GM12874 (cell line): ENCODE data around the gene ESAM.

Experiments
- TF ChIP-seq, protein P1 (sequence below): IDR thresholded peaks from 2 replicates; pipeline ENCODE4 v1.5.1; 2011; ENCODE audit warnings: low read depth, mild to moderate bottlenecking, control low read depth, low read length, moderate library complexity; ENCODE audit not compliant: insufficient read depth

Gene ESAM, protein sequence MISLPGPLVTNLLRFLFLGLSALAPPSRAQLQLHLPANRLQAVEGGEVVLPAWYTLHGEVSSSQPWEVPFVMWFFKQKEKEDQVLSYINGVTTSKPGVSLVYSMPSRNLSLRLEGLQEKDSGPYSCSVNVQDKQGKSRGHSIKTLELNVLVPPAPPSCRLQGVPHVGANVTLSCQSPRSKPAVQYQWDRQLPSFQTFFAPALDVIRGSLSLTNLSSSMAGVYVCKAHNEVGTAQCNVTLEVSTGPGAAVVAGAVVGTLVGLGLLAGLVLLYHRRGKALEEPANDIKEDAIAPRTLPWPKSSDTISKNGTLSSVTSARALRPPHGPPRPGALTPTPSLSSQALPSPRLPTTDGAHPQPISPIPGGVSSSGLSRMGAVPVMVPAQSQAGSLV

DNA sequence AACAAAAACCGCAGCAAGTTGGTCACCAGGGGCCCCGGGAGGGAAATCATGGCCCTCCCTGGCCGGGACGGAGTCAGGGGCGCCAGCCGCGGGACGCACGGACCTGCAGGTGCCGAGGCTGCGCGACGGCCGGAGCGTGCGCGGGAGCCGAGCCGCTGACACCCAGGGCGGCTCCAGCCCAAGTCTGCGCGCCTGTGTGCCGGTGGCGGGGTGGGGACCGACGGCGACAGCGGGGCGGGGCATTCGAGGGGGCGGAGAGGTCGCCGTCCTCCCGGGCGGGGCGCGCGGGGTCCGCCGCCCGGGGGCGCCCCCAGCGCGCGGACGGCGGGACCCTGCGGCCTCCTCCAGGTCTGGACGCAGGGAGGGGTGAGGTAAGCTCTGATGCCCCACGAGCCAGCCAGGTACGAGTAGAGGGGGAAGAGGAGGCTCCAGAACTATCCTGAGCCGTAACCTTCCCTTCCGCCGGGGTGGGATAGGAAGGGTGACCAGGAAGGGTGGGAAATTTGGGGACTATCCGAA is at the start of gene ESAM:
ESAM (minus strand) TSS at position 186 of the 519 bp plus-strand sequence; CDS start at position 50, 136 bp downstream.
- TF ChIP-seq, protein P1, sequence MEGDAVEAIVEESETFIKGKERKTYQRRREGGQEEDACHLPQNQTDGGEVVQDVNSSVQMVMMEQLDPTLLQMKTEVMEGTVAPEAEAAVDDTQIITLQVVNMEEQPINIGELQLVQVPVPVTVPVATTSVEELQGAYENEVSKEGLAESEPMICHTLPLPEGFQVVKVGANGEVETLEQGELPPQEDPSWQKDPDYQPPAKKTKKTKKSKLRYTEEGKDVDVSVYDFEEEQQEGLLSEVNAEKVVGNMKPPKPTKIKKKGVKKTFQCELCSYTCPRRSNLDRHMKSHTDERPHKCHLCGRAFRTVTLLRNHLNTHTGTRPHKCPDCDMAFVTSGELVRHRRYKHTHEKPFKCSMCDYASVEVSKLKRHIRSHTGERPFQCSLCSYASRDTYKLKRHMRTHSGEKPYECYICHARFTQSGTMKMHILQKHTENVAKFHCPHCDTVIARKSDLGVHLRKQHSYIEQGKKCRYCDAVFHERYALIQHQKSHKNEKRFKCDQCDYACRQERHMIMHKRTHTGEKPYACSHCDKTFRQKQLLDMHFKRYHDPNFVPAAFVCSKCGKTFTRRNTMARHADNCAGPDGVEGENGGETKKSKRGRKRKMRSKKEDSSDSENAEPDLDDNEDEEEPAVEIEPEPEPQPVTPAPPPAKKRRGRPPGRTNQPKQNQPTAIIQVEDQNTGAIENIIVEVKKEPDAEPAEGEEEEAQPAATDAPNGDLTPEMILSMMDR: peak; percentile 40; the same call in 1 of the 2 replicates

DNA sequence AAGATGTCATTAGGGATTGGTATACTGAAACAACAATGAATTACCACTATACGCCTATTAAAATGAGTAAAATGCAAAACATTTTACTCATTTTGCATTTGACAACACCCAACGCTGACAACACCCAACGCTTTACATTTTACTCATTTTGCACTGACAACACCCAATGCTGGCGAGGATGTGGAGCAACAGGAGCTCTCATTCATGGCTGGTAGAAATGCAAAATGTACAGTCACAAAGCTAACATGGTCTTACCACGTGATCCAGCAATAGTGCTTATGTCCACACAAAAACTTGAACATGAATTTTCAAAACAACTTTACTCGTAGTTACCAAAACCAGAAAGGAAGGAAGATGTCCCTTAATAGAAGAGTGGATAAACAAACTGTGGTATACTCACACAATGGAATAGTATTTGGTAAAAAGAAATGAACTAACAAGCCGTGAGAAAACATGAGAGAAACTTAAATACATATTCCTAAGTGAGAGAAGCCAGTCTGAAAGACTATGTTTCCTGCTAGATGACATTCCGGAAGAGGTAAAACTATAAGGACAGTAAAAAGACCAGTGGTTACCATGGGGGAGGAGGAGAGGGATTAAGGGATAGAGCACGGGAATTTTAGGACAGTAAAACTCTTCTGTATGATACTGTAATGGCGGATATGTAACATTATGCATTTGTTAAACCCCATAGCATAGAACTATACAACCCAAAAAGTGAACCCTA is 49.5 kb upstream of the ESAM start:
- TF ChIP-seq, protein P1: no peak

DNA sequence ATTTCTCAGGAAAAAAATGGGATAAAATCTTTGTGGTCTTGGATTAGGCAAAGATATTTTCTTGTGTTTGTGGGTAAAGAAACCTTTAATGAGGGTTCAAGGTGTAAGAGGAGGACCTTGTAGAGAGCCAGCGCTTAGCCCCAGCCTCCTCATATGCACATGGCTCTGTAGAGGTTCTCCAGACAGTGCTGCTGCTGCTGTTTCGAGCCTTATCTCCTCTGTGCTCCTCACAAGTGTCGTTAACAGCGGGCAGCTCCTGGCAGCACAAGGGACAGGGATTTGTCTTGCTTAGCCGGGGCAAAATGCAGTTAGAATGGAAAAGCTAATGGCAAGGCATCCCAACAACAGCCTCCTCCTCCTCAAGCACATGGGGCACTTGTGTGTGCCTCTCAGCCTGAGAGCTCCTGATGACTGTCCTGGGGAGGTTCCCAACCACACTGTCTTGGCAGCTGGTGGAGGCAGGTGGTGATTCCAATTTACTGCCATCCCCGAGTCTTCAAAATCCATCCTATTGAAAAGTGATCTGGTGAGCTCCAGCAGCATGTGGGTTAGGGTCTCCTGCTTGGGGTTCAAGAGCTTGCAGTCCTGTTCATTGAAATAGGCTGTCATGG is 45.7 kb upstream of the ESAM start:
- TF ChIP-seq, protein P1: no peak

DNA sequence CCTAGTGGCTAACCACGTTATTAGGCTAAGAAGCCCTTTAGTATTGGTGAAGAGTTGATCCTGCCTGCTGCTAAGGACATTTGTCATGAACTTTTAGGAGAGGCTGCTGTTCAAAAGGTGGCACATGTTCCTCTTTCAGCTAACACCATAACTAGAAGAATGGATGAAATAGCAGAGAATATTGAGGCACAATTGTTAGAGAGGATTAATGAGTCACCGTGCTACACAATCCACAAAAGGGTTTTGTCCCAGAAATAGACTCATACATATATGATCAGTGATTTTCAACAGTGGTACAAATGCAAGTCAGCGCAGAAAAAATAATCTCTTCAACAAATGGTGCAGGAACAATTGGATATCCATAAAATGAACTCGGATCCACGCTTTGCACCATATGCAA is 45.1 kb upstream of the ESAM start:
- TF ChIP-seq, protein P1: no peak

DNA sequence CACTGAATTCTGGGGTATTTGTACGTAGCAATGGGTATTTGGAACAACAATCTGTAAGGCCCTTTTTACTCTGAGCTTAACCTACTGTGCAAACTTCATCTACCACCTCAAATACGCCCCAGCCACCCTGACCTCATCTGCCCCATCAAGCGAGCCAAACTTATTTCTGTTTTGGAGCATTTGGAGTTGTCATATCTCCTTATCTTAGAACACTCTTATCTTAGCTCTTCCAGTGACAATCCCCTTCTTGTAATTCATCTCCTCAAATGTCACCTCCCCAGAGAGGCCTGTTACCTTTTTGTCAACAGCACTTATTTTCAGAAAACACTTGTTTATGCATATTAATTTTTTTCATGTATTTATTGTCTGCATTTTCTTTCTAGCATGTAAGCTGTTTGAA is 42.8 kb upstream of the ESAM start:
- TF ChIP-seq, protein P1: no peak

DNA sequence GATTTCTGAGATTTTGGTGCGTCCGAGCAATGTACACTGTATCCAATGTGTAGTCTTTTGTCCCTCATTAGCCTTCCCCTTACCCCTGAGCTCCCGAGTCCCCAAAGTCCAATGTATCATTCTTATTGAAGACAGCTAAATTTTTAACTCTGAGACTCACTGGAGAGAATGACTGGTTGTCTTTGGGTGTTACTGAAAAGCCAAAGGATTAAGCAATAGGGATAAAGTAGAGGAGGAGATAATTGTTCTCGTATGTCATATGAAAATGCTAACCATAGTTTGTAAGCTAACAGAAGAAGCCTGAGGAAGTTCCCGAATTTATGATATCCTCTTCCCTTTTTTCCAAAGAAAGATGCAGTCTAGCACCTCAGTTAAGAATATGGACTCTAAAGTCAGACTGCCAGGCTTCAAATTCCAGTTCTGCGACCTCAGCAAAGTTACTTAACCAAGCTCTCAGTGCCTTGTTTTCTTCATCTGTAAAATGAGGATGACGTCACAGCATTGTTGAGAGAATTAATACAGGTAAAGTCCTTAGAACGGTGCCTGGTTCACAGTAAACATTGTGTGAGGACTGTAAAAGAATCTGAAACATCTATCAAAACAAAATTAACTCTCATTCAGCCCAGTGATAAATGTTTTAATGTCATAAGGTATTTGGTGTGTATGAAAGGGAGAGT is 39.7 kb upstream of the ESAM start:
- TF ChIP-seq, protein P1: no peak
